Neutrophil (primary cell): Measurements from ENCODE around the gene L3MBTL1.

Experiments used
- H3K27ac ChIP-seq: fragments of 200-600 bp; sonication (generic); 2 replicates; pipeline ENCODE4 v1.5.1; 2016; ENCODE audit warnings: mild to moderate bottlenecking, moderate library complexity
- H3K27me3 ChIP-seq: fragments of 200-600 bp; sonication (generic); 2 replicates; pipeline ENCODE4 v1.6.0; 2016; ENCODE audit warnings: mild to moderate bottlenecking
- H3K36me3 ChIP-seq: fragments of 200-600 bp; sonication (generic); 2 replicates; pipeline ENCODE4 v1.5.1; 2017
- H3K4me1 ChIP-seq, 2 experiments: fragments of 200-600 bp in 1 of 2; sonication (generic) in 1 of 2; 1 replicate in 1 of 2; 2 replicates in 1 of 2; pipeline versions ENCODE4 v1.5.1 to v1.6.1; 2013 to 2016; ENCODE audit warnings: low read depth in 1 of 2, low read length in 1 of 2, mild to moderate bottlenecking in 1 of 2, moderate library complexity in 1 of 2; ENCODE audit not compliant: control insufficient read depth in 1 of 2, insufficient read depth in 1 of 2
- H3K4me3 ChIP-seq, 2 experiments: fragments of 200-600 bp in 1 of 2; sonication (generic) in 1 of 2; 1 replicate in 1 of 2; 2 replicates in 1 of 2; pipeline ENCODE4 v1.5.1; 2013 to 2016; ENCODE audit warnings: low read depth in 1 of 2, low read length in 1 of 2, mild to moderate bottlenecking in 1 of 2, moderate library complexity in 1 of 2
- H3K9me3 ChIP-seq: fragments of 200-600 bp; sonication (generic); 2 replicates; pipeline ENCODE4 v1.5.1; 2016
- TF ChIP-seq, protein P1 (sequence below): fragments of 200-600 bp; sonication (generic); IDR thresholded peaks from 2 replicates; pipeline ENCODE4 v1.5.1; 2016; ENCODE audit warnings: antibody characterized with exemption

L3MBTL1 gene

DNA sequence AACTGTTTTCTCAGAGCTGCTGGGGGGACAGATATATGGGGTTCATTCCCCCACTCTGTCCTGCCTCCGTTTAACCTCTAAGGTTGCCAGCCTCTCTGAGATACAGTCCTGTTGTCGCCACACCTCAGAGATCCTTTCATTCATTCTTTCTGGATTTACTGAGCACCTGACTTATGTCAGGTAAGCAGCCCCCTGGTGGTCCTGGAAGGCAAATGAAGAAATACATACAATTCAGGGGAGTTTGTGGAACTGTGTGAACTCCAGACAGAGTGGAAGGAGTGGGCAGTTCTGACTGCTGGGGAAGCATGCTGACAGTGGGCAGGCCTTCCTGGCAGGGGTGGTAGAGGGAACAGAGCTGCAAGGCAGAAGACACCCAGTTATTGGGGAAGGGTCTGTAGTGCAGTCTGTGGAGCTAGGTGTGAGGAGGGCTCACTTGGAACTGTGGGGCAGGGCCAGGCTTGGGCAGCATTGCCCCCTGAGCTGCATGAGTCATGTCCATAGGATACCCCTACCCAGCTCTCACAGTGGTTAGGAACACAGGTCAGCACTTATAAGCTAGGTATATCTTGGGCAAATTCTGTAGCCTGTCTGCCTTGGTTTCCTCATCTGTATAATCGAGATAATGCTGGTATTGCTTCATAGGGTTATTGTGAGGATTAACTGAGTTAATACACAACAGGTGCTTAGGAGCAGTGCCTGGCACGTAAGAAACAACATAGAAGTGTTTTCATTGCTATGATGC, 38.5 kb downstream of the L3MBTL1 start:
- H3K4me3 ChIP-seq: no peak overlapping the region
- TF ChIP-seq, protein P1, sequence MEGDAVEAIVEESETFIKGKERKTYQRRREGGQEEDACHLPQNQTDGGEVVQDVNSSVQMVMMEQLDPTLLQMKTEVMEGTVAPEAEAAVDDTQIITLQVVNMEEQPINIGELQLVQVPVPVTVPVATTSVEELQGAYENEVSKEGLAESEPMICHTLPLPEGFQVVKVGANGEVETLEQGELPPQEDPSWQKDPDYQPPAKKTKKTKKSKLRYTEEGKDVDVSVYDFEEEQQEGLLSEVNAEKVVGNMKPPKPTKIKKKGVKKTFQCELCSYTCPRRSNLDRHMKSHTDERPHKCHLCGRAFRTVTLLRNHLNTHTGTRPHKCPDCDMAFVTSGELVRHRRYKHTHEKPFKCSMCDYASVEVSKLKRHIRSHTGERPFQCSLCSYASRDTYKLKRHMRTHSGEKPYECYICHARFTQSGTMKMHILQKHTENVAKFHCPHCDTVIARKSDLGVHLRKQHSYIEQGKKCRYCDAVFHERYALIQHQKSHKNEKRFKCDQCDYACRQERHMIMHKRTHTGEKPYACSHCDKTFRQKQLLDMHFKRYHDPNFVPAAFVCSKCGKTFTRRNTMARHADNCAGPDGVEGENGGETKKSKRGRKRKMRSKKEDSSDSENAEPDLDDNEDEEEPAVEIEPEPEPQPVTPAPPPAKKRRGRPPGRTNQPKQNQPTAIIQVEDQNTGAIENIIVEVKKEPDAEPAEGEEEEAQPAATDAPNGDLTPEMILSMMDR: no peak
- H3K36me3 ChIP-seq: peaks cover 3% of the 10 kb centered on the region
- H3K4me1 ChIP-seq: peaks cover 0 to 4% of the 10 kb centered on the region in 2 experiments
- H3K27ac ChIP-seq: no peak overlapping the region
- no peaks in the 10 kb centered on the region for H3K27me3 ChIP-seq
- H3K9me3 ChIP-seq: no peaks in the 10 kb centered on the region

GRCh38 chr20:43548273-43548880, 40.9 kb downstream of the L3MBTL1 start:
- peaks cover 0 to 4% of the 10 kb centered on the region in 2 experiments for H3K4me1 ChIP-seq
- H3K9me3 ChIP-seq: no peaks in the 10 kb centered on the region
- H3K27me3 ChIP-seq: no peaks in the 10 kb centered on the region
- no peak overlapping the region for H3K27ac ChIP-seq
- peaks cover 3% of the 10 kb centered on the region for H3K36me3 ChIP-seq
- TF ChIP-seq, protein P1: no peak
- no peak overlapping the region for H3K4me3 ChIP-seq

- no peak overlapping the region for H3K4me3 ChIP-seq
- H3K36me3 ChIP-seq: peaks cover 3% of the 10 kb centered on the region
- H3K9me3 ChIP-seq: no peaks in the 10 kb centered on the region
- H3K4me1 ChIP-seq: peaks cover 0 to 4% of the 10 kb centered on the region in 2 experiments
- TF ChIP-seq, protein P1: no peak
- no peaks in the 10 kb centered on the region for H3K27me3 ChIP-seq
- no peak overlapping the region for H3K27ac ChIP-seq
Measured at GRCh38 chr20:43549416-43550065, 42.0 kb downstream of the L3MBTL1 start.

- H3K4me3 ChIP-seq: no peak overlapping the region
- H3K27me3 ChIP-seq: no peaks in the 10 kb centered on the region
- H3K9me3 ChIP-seq: no peaks in the 10 kb centered on the region
- peaks cover 3% of the 10 kb centered on the region for H3K36me3 ChIP-seq
- TF ChIP-seq, protein P1: no peak
- no peak overlapping the region for H3K27ac ChIP-seq
- peaks cover 3 to 4% of the 10 kb centered on the region in 2 experiments for H3K4me1 ChIP-seq
Measured at GRCh38 chr20:43550456-43550855, 43.0 kb downstream of the L3MBTL1 start.

- Histone ChIP-seq H3K27me3 (no peaks in the 10 kb centered on the region), H3K4me3 (no peak overlapping the region), H3K27ac (no peak overlapping the region), H3K4me1 (peaks cover 22 to 26% of the 10 kb centered on the region in 2 experiments), H3K9me3 (no peaks in the 10 kb centered on the region), H3K36me3 (no peaks in the 10 kb centered on the region)
- TF ChIP-seq, protein P1: no peak
Measured at GRCh38 chr20:43554369-43554768, 46.9 kb downstream of the L3MBTL1 start.
